SK-N-SH (cell line): Measurements from ENCODE around the gene WNT5A. TPM values are rescaled to one million over a fixed set of nuclear protein-coding genes. Genes with fewer than 3 reads are reported as not detected.

Experiments
- CTCF ChIA-PET: fragments of 300-600, 350-600 bp; formaldehyde crosslinking; extraction: SDS; loops from one replicate; lab custom pipeline; 2021; lab: Yijun Ruan, JAX
- POLR2A ChIA-PET: fragments of 350-600 bp; sonication (Branson Sonifier 250); formaldehyde crosslinking; extraction: SDS; loops from one replicate; lab custom pipeline; 2020; ENCODE audit warnings: antibody characterized with exemption, inconsistent platforms; lab: Yijun Ruan, JAX
- DNase-seq: peaks from one replicate; pipeline ENCODE4 v3.0.0; 2012
- H2AFZ ChIP-seq: fragments of 200-600 bp; sonication (generic); 2 replicates; pipeline ENCODE4 v1.8.1; 2016; ENCODE audit warnings: antibody characterized with exemption, mild to moderate bottlenecking, low read depth
- H3F3A ChIP-seq: fragments of 200-600 bp; sonication (generic); replicated peaks from 2 replicates; pipeline ENCODE3; 2016; ENCODE audit warnings: antibody characterized with exemption, mild to moderate bottlenecking; ENCODE audit not compliant: insufficient read depth
- H3K27ac ChIP-seq, 2 experiments: fragments of 200-500 bp in 1 of 2; fragments of 200-600 bp in 1 of 2; sonication (Bioruptor generic) in 1 of 2; sonication (generic), shearing (Covaris generic) in 1 of 2; 2 replicates each; pipeline versions ENCODE4 v1.5.1 to v1.6.1; 2014 to 2016; ENCODE audit warnings: low read depth in 2 of 2, inconsistent platforms in 1 of 2, low read length in 1 of 2, mild to moderate bottlenecking in 1 of 2, mixed read lengths in 1 of 2
- H3K27me3 ChIP-seq: fragments of 200-600 bp; sonication (generic), shearing (Covaris generic); 2 replicates; pipeline ENCODE4 v1.6.1; 2016; ENCODE audit warnings: mixed run types; ENCODE audit not compliant: insufficient read depth
- H3K36me3 ChIP-seq, 2 experiments: fragments of 200-500 bp in 1 of 2; fragments of 200-600 bp in 1 of 2; sonication (Bioruptor generic) in 1 of 2; sonication (generic) in 1 of 2; replicated peaks in 1 of 2; 2 replicates each; pipeline versions ENCODE3 to v1.5.1; 2014 to 2016; ENCODE audit warnings: low read length in 1 of 2, mild to moderate bottlenecking in 1 of 2; ENCODE audit not compliant: insufficient read depth in 2 of 2, control insufficient read depth in 1 of 2
- H3K4me1 ChIP-seq, 2 experiments: fragments of 200-500 bp in 1 of 2; fragments of 200-600 bp in 1 of 2; sonication (Bioruptor generic) in 1 of 2; sonication (generic), shearing (Covaris generic) in 1 of 2; 2 replicates each; pipeline versions ENCODE4 v1.5.1 to v1.6.1; 2014 to 2016; ENCODE audit warnings: low read depth in 1 of 2, low read length in 1 of 2, mixed run types in 1 of 2; ENCODE audit not compliant: insufficient read depth in 2 of 2, control insufficient read depth in 1 of 2
- H3K4me2 ChIP-seq: fragments of 200-600 bp; sonication (generic), shearing (Covaris generic); 2 replicates; pipeline ENCODE4 v1.6.1; 2017; ENCODE audit warnings: mixed run types
- H3K4me3 ChIP-seq, 2 experiments: fragments of 200-500 bp in 1 of 2; fragments of 200-600 bp in 1 of 2; sonication (Bioruptor generic) in 1 of 2; sonication (generic), shearing (Covaris generic) in 1 of 2; 2 replicates each; pipeline versions ENCODE4 v1.5.1 to v1.8.1; 2014 to 2016; ENCODE audit warnings: low read depth in 2 of 2, inconsistent platforms in 1 of 2, low read length in 1 of 2, mild to moderate bottlenecking in 1 of 2, mixed read lengths in 1 of 2, moderate library complexity in 1 of 2
- H3K79me2 ChIP-seq: fragments of 200-600 bp; sonication (generic); 2 replicates; pipeline ENCODE4 v1.8.1; 2017; ENCODE audit warnings: mild to moderate bottlenecking; ENCODE audit not compliant: insufficient read depth
- H3K9ac ChIP-seq: fragments of 200-600 bp; sonication (generic); 2 replicates; pipeline ENCODE4 v1.6.1; 2017; ENCODE audit warnings: mixed run types
- H3K9me2 ChIP-seq: fragments of 200-600 bp; sonication (generic); 2 replicates; pipeline ENCODE4 v1.6.1; 2017; ENCODE audit warnings: mixed run types
- H3K9me3 ChIP-seq: fragments of 200-600 bp; sonication (generic); 2 replicates; pipeline ENCODE4 v1.6.1; 2017; ENCODE audit warnings: mixed run types, mild to moderate bottlenecking, moderate library complexity
- H4K20me1 ChIP-seq: fragments of 200-600 bp; sonication (generic); 2 replicates; pipeline ENCODE4 v1.6.1; 2017; ENCODE audit warnings: mild to moderate bottlenecking, mixed run types; ENCODE audit not compliant: insufficient read depth
- EZH2phosphoT487 ChIP-seq: fragments of 200-600 bp; sonication (generic); IDR thresholded peaks from 2 replicates; pipeline ENCODE4 v1.6.1; 2017; ENCODE audit warnings: low read depth, mixed run types, mild to moderate bottlenecking, antibody characterized with exemption, moderate library complexity, borderline replicate concordance
- FOXM1 ChIP-seq: IDR thresholded peaks from 2 replicates; pipeline ENCODE4 v1.4.0; 2012; ENCODE audit warnings: low read depth, mild to moderate bottlenecking
- GATA2 ChIP-seq: sonication (generic); formaldehyde crosslinking; IDR thresholded peaks from 2 replicates; pipeline ENCODE4 v1.5.0; 2020; ENCODE audit warnings: mild to moderate bottlenecking, missing genetic modification reagents
- RAD21 ChIP-seq: IDR thresholded peaks from 2 replicates; pipeline ENCODE4 v1.6.1; 2012; ENCODE audit warnings: mild to moderate bottlenecking, low read length
- RXRA ChIP-seq: IDR thresholded peaks from 2 replicates; pipeline ENCODE4 v1.4.0; 2012; ENCODE audit warnings: low read depth, mild to moderate bottlenecking, borderline replicate concordance
- TEAD4 ChIP-seq: IDR thresholded peaks from 2 replicates; pipeline ENCODE4 v1.4.0; 2012; ENCODE audit warnings: mild to moderate bottlenecking, borderline replicate concordance; ENCODE audit not compliant: insufficient read depth
- YY1 ChIP-seq: IDR thresholded peaks from 2 replicates; pipeline ENCODE4 v1.4.0; 2012; ENCODE audit warnings: low read depth, mild to moderate bottlenecking
- WGBS: methylation state at CpG from one replicate; pipeline ENCODE4 v1.1.6; 2017; ENCODE audit warnings: low lambda C conversion rate; 5-methylcytosine and 5-hydroxymethylcytosine counted together
- polyA plus RNA-seq, 3 experiments: library from polyadenylated mRNA; depleted of rRNA; stranded (reverse); fragments of >200 nt; gene quantifications; 2 replicates each; pipeline ENCODE4 v1.2.3, GENCODE V29; 2012
- TF ChIP-seq, protein P1 (sequence below): IDR thresholded peaks from 2 replicates; pipeline ENCODE4 v1.6.1; 2012; ENCODE audit warnings: mild to moderate bottlenecking, low read depth, low read length, moderate library complexity
- TF ChIP-seq, protein P2 (sequence below): IDR thresholded peaks from 2 replicates; pipeline ENCODE4; 2012

WNT5A gene
- polyA plus RNA-seq, 1 of the 3 experiments (the other 2 are of a cell fraction) = 30.7 TPM

DNA sequence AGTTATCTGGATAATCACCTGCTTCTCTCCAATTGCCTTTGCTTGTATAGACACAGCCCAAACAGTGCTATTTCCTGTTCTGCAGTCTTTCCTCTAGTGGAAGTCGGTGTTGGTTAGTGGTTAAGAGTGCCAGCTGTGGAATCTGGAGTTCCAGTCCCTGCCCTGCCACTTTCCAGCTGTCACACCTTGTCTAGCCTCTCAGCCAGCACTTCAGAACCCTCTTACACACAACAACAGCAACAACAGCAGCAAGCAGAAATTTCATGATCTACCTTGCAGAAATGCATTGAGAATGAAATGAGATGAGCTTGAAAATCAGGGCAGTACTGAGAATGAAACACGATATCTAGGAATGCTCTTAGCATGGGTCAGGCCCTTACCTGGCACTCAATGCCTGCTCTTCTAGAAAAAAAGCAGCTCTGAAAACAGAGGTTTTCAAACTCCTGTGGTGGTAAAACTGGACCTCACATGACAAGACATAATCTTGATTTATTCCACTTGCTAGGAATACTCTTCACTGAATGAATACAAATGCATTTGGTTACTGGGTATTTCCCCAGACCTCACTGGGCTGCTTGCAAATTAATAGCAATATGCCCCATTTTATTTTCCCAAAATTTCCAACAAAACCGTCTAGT is 3.3 kb upstream of the WNT5A start:
- Histone ChIP-seq H3K4me1 (peaks cover 11 to 28% of the 10 kb centered on the region in 2 experiments), H3K9ac (no peak overlapping the region), H2AFZ (no peak overlapping the region), H3K9me2 (no peaks in the 10 kb centered on the region), H3K27me3 (no peaks in the 10 kb centered on the region), H3K27ac (peak overlapping the region; percentile 24 to 58; a peak in 2 of 4 replicates), H3K36me3 (no peaks in the 10 kb centered on the region), H3K4me2 (no peak overlapping the region; the same call in 1 of the 2 replicates), H3K79me2 (peaks cover 27% of the 10 kb centered on the region), H3K9me3 (no peaks in the 10 kb centered on the region), H3K4me3 (no peak overlapping the region), H3F3A (peaks cover 17% of the 10 kb centered on the region), H4K20me1 (no peaks in the 10 kb centered on the region)
- DNase-seq = no peak
- 57% methylated on average over 3 of the region's 3 CpGs for WGBS
- TF ChIP-seq RAD21 = no peak
- no peak for TF ChIP-seq RXRA
- no peak for TF ChIP-seq YY1
- TF ChIP-seq, protein P1, sequence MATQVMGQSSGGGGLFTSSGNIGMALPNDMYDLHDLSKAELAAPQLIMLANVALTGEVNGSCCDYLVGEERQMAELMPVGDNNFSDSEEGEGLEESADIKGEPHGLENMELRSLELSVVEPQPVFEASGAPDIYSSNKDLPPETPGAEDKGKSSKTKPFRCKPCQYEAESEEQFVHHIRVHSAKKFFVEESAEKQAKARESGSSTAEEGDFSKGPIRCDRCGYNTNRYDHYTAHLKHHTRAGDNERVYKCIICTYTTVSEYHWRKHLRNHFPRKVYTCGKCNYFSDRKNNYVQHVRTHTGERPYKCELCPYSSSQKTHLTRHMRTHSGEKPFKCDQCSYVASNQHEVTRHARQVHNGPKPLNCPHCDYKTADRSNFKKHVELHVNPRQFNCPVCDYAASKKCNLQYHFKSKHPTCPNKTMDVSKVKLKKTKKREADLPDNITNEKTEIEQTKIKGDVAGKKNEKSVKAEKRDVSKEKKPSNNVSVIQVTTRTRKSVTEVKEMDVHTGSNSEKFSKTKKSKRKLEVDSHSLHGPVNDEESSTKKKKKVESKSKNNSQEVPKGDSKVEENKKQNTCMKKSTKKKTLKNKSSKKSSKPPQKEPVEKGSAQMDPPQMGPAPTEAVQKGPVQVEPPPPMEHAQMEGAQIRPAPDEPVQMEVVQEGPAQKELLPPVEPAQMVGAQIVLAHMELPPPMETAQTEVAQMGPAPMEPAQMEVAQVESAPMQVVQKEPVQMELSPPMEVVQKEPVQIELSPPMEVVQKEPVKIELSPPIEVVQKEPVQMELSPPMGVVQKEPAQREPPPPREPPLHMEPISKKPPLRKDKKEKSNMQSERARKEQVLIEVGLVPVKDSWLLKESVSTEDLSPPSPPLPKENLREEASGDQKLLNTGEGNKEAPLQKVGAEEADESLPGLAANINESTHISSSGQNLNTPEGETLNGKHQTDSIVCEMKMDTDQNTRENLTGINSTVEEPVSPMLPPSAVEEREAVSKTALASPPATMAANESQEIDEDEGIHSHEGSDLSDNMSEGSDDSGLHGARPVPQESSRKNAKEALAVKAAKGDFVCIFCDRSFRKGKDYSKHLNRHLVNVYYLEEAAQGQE = no peak
- TF ChIP-seq, protein P2, sequence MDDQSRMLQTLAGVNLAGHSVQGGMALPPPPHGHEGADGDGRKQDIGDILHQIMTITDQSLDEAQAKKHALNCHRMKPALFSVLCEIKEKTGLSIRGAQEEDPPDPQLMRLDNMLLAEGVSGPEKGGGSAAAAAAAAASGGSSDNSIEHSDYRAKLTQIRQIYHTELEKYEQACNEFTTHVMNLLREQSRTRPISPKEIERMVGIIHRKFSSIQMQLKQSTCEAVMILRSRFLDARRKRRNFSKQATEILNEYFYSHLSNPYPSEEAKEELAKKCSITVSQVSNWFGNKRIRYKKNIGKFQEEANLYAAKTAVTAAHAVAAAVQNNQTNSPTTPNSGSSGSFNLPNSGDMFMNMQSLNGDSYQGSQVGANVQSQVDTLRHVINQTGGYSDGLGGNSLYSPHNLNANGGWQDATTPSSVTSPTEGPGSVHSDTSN = no peak
- ChIA-PET CTCF (interaction anchor here (0.7 kb wide), 1 partner anchor 256 kb away, joined by 4 read pairs; no protein-coding TSS in a partner anchor), POLR2A (no interaction called here)

DNA sequence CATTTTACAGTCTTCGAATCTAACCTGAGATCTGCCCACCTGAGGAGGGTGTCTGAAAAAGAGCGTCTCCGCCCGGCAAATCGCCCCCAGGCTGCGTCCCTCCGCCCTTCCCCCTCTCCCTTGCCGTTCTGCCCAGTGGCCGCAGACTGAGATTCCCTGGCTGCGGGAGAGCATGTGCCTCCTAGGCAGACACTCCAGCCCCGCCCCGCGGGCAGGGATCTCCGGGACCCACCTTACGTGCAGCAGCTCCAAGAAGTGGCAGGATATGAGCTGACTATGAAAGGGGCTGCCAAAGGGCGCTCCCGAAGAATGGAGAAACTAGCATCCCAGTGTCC is 2.7 kb upstream of the WNT5A start:
- no peaks in the 10 kb centered on the region for H3K27me3 ChIP-seq
- no peak for TF ChIP-seq FOXM1
- TF ChIP-seq GATA2 (CRISPR knock-in tag) = no peak
- TF ChIP-seq YY1 = no peak
- TF ChIP-seq EZH2phosphoT487 = no peak
- TF ChIP-seq TEAD4 = no peak
- TF ChIP-seq, all 33 proteins: peak for 0
- DNase-seq = no peak
- Histone ChIP-seq H3K9ac (no peak overlapping the region), H3F3A (peaks cover 18% of the 10 kb centered on the region), H3K4me2 (no peak overlapping the region), H3K79me2 (peaks cover 32% of the 10 kb centered on the region), H3K4me1 (peaks cover 11 to 30% of the 10 kb centered on the region in 2 experiments), H3K9me2 (no peaks in the 10 kb centered on the region), H3K9me3 (no peaks in the 10 kb centered on the region), H3K4me3 (no peak overlapping the region), H3K36me3 (no peaks in the 10 kb centered on the region), H4K20me1 (no peaks in the 10 kb centered on the region), H2AFZ (no peak overlapping the region), H3K27ac (no peak overlapping the region)
- POLR2A ChIA-PET = no interaction called here
- WGBS = 94% methylated on average over 9 of the region's 17 CpGs
- CTCF ChIA-PET = interaction anchor here (0.7 kb wide), 1 partner anchor 257 kb away, joined by 4 read pairs; no protein-coding TSS in a partner anchor
